Measurements from ENCODE around the gene TREML4. TPM values are rescaled to one million over a fixed set of nuclear protein-coding genes. Genes with fewer than 3 reads are reported as not detected.

Gene TREML4
- not detected in 2 replicates for total RNA-seq

GRCh38 chr6:41228096-41228495 is at the start of gene TREML4:
TSS of gene TREML4 (plus strand) at chr6:41228349. CDS start at chr6:41228428, 79 bp downstream.

GRCh38 chr6:41200901-41201763 is 27.0 kb upstream of the TREML4 start, which contains the start of gene TREML2:
TSS of gene TREML2 (minus strand) at chr6:41201149. CDS start at chr6:41201008, 141 bp downstream.

GRCh38 chr6:41286544-41287346 is 58.6 kb downstream of the TREML4 start, which contains the start of gene TREM1:
TSS of gene TREM1 (minus strand) at chr6:41286682. CDS start at chr6:41286655, 27 bp downstream.

Small RNA genes lying within 50 kb of the gene (small RNA-seq; reads per million reads assigned to genes)
- gene AL391903.2 = not detected
- gene AL391903.3 = not detected
- 0.29 reads per million, percentile 5 among the genes with 10 or more reads in this experiment for gene RNA5SP207

Other genes with a start within 250 kb of the TREML4 start
- 0.22 and 0.39 TPM in 2 replicates for gene UNC5CL, start 189.1 kb upstream of the TREML4 start, total RNA-seq
- not detected in 2 replicates for gene TSPO2, start 185.9 kb upstream of the TREML4 start, total RNA-seq
- gene APOBEC2, start 175.1 kb upstream of the TREML4 start, total RNA-seq = not detected in 2 replicates
- gene OARD1, start 156.0 kb upstream of the TREML4 start, total RNA-seq = 8.2 and 24.3 TPM in 2 replicates
- gene NFYA, start 155.4 kb upstream of the TREML4 start, total RNA-seq = 14.2 and 23.6 TPM in 2 replicates
- not detected in 2 replicates for gene TREML1, start 74.0 kb upstream of the TREML4 start, total RNA-seq
- not detected in 2 replicates for gene TREM2, start 65.2 kb upstream of the TREML4 start, total RNA-seq
- not detected in 2 replicates for gene TREML2, start 27.2 kb upstream of the TREML4 start, total RNA-seq
- not detected in 2 replicates for gene TREM1, start 58.3 kb downstream of the TREML4 start, total RNA-seq
- gene NCR2, start 107.3 kb downstream of the TREML4 start, total RNA-seq = not detected in 2 replicates

Data from placental epithelial cell (primary cell).